ENCODE data around the gene CTRB2. TPM values are rescaled to one million over a fixed set of nuclear protein-coding genes. Genes with fewer than 3 reads are reported as not detected.

Gene CTRB2
- total RNA-seq, 1 experiment from 2014 or later = not detected

DNA sequence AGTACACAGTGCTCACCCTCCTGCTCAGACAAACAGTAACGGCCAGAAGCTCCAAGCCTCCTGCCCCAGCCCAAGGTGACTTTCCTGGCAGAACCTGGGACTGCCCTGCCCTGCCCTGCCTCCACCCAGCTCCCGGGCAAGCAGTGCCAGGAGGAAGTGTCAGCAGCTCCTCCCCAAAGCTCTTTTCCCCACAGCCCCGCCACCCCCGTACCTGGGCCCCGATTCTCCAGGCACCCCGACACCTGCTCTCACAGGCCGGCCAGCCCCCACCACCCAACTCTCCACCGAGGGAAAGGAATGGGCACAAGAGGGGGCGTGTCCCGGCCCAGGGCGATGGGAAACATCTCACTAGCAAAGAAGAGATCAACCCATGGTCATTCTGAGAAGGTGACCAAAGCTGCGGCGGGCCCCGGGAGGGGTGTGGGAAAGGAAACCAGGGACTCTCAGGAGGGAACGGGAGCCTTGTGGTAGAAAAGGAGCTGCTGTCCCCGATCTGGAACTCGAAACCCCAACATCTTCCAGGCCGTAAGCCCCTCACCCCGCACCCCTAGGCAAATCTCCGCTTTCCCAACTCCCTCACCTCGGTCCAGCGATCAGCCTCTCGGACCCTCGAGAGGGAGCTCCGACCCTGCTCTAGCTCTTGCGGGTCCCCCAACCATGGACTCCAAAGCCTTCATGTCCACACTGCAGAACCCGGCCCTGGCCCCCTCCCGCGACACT, 43.3 kb upstream of the CTRB2 start:
- no peak for DNase-seq
- Histone ChIP-seq H3K36me3 (ENCODE audit: insufficient read depth, low read length) (no peaks in the 10 kb centered on the region), H3K9me3 (ENCODE audit: low read length) (no peaks in the 10 kb centered on the region), H3K27ac (ENCODE audit: low read length) (no peak overlapping the region), H3K9ac (ENCODE audit: low read length) (peak overlapping the region; percentile 81), H3K4me1 (ENCODE audit: low read length) (peaks cover 32% of the 10 kb centered on the region), H3K4me2 (ENCODE audit: low read depth, low read length, poor library complexity, severe bottlenecking) (peak overlapping the region; percentile 94), H3K4me3 (ENCODE audit: low read length) (peak overlapping the region; percentile 95), H2AFZ (ENCODE audit: low read length) (no peak overlapping the region), H4K20me1 (ENCODE audit: insufficient read depth, low read depth, low read length) (peaks cover 34% of the 10 kb centered on the region), H3K79me2 (ENCODE audit: low read length) (peaks cover 55% of the 10 kb centered on the region), H3K9me2 (replicated peaks; ENCODE audit: insufficient read depth, low read length) (no peaks in the 10 kb centered on the region), H3K27me3 (ENCODE audit: low read length) (no peaks in the 10 kb centered on the region)

GRCh38 chr16:75249441-75249840, 42.5 kb upstream of the CTRB2 start:
- Histone ChIP-seq H3K9me2 (replicated peaks; ENCODE audit: insufficient read depth, low read length) (no peaks in the 10 kb centered on the region), H3K27me3 (ENCODE audit: low read length) (no peaks in the 10 kb centered on the region), H3K4me1 (ENCODE audit: low read length) (peaks cover 38% of the 10 kb centered on the region), H3K9me3 (ENCODE audit: low read length) (no peaks in the 10 kb centered on the region), H2AFZ (ENCODE audit: low read length) (no peak overlapping the region), H4K20me1 (ENCODE audit: insufficient read depth, low read depth, low read length) (peaks cover 29% of the 10 kb centered on the region; the same call in 1 of the 2 replicates), H3K4me2 (ENCODE audit: low read depth, low read length, poor library complexity, severe bottlenecking) (peak overlapping the region; percentile 94), H3K79me2 (ENCODE audit: low read length) (peaks cover 62% of the 10 kb centered on the region), H3K27ac (ENCODE audit: low read length) (no peak overlapping the region), H3K9ac (ENCODE audit: low read length) (peak overlapping the region; percentile 81; the same call in 1 of the 2 replicates), H3K4me3 (ENCODE audit: low read length) (peak overlapping the region; percentile 95; the same call in 1 of the 2 replicates), H3K36me3 (ENCODE audit: insufficient read depth, low read length) (no peaks in the 10 kb centered on the region)
- DNase-seq = no peak

GRCh38 chr16:75248536-75249380, 41.8 kb upstream of the CTRB2 start:
- H3K27me3 ChIP-seq (ENCODE audit: low read length) = no peaks in the 10 kb centered on the region
- DNase-seq = no peak
- no peaks in the 10 kb centered on the region for H3K9me3 ChIP-seq (ENCODE audit: low read length)
- no peaks in the 10 kb centered on the region for H3K36me3 ChIP-seq (ENCODE audit: insufficient read depth, low read length)
- peaks cover 67% of the 10 kb centered on the region for H3K79me2 ChIP-seq (ENCODE audit: low read length)
- no peak overlapping the region for H3K4me3 ChIP-seq (ENCODE audit: low read length)
- H3K4me2 ChIP-seq (ENCODE audit: low read depth, low read length, poor library complexity, severe bottlenecking) = no peak overlapping the region
- H3K4me1 ChIP-seq (ENCODE audit: low read length) = peaks cover 39% of the 10 kb centered on the region
- no peaks in the 10 kb centered on the region for H3K9me2 ChIP-seq (replicated peaks; ENCODE audit: insufficient read depth, low read length)
- H3K9ac ChIP-seq (ENCODE audit: low read length) = no peak overlapping the region
- peaks cover 29% of the 10 kb centered on the region; the same call in 1 of the 2 replicates for H4K20me1 ChIP-seq (ENCODE audit: insufficient read depth, low read depth, low read length)
- H2AFZ ChIP-seq (ENCODE audit: low read length) = no peak overlapping the region
- H3K27ac ChIP-seq (ENCODE audit: low read length) = no peak overlapping the region

DNA sequence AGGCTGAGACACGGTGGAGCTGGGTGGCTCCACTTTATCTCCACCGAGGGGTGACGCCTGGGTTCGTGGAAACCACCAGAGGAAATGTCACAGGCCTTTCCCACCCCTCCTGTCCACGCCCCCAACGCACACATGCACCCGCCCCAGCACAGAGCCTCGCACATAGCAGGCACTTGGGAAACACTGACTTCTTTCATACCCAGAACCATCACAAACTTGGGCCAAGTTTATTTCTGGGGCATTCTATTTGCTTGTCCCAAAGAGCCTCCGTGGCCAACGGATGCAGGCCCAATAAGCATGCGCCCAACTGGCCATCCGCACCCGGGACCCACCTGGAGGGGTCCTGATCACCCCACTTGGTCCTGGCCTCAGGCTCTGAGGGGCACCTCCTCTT, 41.2 kb upstream of the CTRB2 start:
- no peaks in the 10 kb centered on the region for H3K36me3 ChIP-seq (ENCODE audit: insufficient read depth, low read length)
- no peaks in the 10 kb centered on the region for H3K9me2 ChIP-seq (replicated peaks; ENCODE audit: insufficient read depth, low read length)
- no peak overlapping the region for H2AFZ ChIP-seq (ENCODE audit: low read length)
- H4K20me1 ChIP-seq (ENCODE audit: insufficient read depth, low read depth, low read length) = peaks cover 27% of the 10 kb centered on the region; the same call in 1 of the 2 replicates
- no peaks in the 10 kb centered on the region for H3K9me3 ChIP-seq (ENCODE audit: low read length)
- no peak overlapping the region for H3K4me2 ChIP-seq (ENCODE audit: low read depth, low read length, poor library complexity, severe bottlenecking)
- no peak overlapping the region for H3K4me3 ChIP-seq (ENCODE audit: low read length)
- H3K4me1 ChIP-seq (ENCODE audit: low read length) = peaks cover 39% of the 10 kb centered on the region
- H3K9ac ChIP-seq (ENCODE audit: low read length) = no peak overlapping the region
- DNase-seq = no peak
- H3K79me2 ChIP-seq (ENCODE audit: low read length) = peaks cover 69% of the 10 kb centered on the region
- H3K27ac ChIP-seq (ENCODE audit: low read length) = no peak overlapping the region
- no peaks in the 10 kb centered on the region for H3K27me3 ChIP-seq (ENCODE audit: low read length)

DNA sequence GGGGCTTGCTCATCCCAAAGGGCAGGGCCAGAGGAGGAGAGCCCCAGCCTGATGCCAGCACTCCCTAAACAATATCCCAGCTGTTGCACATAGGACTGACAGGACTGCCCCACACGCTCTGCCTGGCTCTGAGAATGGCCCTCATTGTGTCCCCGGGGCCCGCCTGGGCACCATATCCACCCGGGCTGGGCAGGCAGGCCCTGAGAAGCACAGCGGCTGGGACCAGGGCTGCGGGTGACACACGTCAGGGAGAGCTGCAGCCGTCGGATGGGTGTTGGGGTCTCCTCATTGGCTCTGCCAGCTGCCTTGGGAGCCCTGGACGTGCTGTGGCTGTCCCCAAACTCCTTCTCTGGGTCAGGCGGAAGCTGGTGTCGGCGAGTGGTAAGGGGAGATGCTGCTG, 40.3 kb upstream of the CTRB2 start:
- Histone ChIP-seq H4K20me1 (ENCODE audit: insufficient read depth, low read depth, low read length) (peaks cover 20% of the 10 kb centered on the region; the same call in 1 of the 2 replicates), H2AFZ (ENCODE audit: low read length) (no peak overlapping the region), H3K9ac (ENCODE audit: low read length) (no peak overlapping the region), H3K36me3 (ENCODE audit: insufficient read depth, low read length) (no peaks in the 10 kb centered on the region), H3K27ac (ENCODE audit: low read length) (no peak overlapping the region), H3K4me2 (ENCODE audit: low read depth, low read length, poor library complexity, severe bottlenecking) (no peak overlapping the region), H3K9me3 (ENCODE audit: low read length) (no peaks in the 10 kb centered on the region), H3K4me3 (ENCODE audit: low read length) (no peak overlapping the region), H3K27me3 (ENCODE audit: low read length) (no peaks in the 10 kb centered on the region), H3K79me2 (ENCODE audit: low read length) (peaks cover 70% of the 10 kb centered on the region), H3K4me1 (ENCODE audit: low read length) (peaks cover 39% of the 10 kb centered on the region), H3K9me2 (replicated peaks; ENCODE audit: insufficient read depth, low read length) (no peaks in the 10 kb centered on the region)
- no peak for DNase-seq

DNA sequence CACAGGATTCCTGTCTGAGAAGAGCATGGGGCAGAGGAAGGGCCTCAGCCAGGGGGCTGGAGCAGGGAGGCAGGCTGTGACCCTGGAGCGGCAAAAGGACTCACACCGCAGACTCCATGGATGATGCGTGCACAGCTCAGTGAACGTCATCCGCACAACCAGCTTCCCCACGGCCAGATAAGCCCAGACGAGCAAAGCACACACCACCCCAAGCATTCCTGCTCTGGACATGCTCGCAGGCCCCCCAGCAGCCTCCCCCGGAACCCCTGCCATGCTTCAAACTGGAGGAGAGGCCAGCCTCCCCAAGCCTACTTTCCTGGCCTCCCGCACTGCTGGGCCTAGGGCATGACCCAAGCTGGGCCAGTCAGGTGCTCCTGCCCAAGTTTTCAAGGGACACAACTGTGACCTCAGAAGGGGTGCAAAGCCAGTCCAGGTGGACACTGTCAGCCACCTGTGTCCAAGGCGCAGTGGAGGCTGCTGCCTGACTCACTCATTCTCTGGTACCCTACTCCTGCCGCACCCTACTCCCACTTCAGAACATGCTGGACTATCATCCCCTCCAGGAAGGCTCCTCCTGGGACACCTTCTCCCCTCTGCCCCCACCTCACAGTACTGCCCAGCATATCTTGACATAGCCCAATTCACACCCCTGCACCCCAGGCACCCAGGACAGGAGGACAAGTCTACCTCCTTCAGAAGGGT, 39.7 kb upstream of the CTRB2 start:
- Histone ChIP-seq H3K4me1 (ENCODE audit: low read length) (peaks cover 35% of the 10 kb centered on the region), H3K27me3 (ENCODE audit: low read length) (no peaks in the 10 kb centered on the region), H3K36me3 (ENCODE audit: insufficient read depth, low read length) (no peaks in the 10 kb centered on the region), H3K79me2 (ENCODE audit: low read length) (peaks cover 70% of the 10 kb centered on the region), H3K9me3 (ENCODE audit: low read length) (no peaks in the 10 kb centered on the region), H3K27ac (ENCODE audit: low read length) (no peak overlapping the region), H3K4me2 (ENCODE audit: low read depth, low read length, poor library complexity, severe bottlenecking) (no peak overlapping the region), H3K9ac (ENCODE audit: low read length) (no peak overlapping the region), H2AFZ (ENCODE audit: low read length) (no peak overlapping the region), H3K9me2 (replicated peaks; ENCODE audit: insufficient read depth, low read length) (no peaks in the 10 kb centered on the region), H3K4me3 (ENCODE audit: low read length) (no peak overlapping the region), H4K20me1 (ENCODE audit: insufficient read depth, low read depth, low read length) (peaks cover 18% of the 10 kb centered on the region; the same call in 1 of the 2 replicates)
- no peak for DNase-seq

DNA sequence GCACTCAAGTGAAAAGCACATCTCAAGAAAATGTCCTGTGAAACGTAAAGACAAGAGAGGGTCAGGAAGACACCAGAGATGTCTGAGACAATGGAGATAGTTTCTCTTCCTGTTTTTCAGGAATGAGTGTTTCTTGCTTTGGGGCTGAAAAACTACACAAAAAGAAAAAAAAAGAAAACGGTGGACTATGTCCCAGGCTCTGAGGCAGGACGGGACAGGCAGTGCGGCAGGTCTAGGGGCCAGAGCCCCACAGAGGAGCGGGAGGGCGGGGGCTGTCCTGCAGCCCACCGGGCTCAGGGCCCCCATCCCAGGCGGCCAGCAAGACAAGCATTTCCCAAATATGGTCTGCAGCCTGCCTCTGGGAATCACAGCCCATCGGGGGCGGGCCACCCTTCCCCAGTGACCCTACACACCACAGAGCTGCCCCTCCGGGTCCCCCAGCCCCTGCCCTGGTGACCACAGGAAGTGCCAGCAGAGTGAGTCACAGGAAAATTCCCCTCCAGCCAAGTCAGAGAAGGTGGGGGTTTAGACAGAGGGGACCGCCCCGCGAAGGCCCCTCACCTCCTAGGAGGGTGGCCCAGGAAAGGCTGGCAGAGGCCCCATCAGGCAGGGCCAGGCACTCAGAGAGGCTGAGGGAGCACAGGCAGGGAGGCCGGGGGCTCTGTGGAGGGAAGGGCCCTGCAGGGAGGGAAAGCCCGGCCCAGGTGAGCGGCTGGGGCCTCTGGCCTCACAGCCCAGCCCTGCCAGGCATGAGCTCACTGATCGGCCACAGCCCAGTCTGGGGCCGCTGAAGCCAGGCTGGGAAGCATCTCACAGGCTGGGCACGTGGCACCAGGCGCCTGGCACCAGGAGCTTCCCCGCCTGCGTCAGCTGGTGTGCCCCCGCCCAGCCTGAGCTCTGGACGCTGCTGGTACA, 38.1 kb upstream of the CTRB2 start:
- Histone ChIP-seq H3K27me3 (ENCODE audit: low read length) (no peaks in the 10 kb centered on the region), H3K4me3 (ENCODE audit: low read length) (no peak overlapping the region), H3K4me2 (ENCODE audit: low read depth, low read length, poor library complexity, severe bottlenecking) (peak overlapping the region; percentile 15), H3K36me3 (ENCODE audit: insufficient read depth, low read length) (no peaks in the 10 kb centered on the region), H3K9ac (ENCODE audit: low read length) (peak overlapping the region; percentile 14; the same call in 1 of the 2 replicates), H3K79me2 (ENCODE audit: low read length) (peaks cover 61% of the 10 kb centered on the region), H3K9me2 (replicated peaks; ENCODE audit: insufficient read depth, low read length) (no peaks in the 10 kb centered on the region), H3K4me1 (ENCODE audit: low read length) (peaks cover 33% of the 10 kb centered on the region), H3K27ac (ENCODE audit: low read length) (peak overlapping the region; percentile 29; the same call in 1 of the 2 replicates), H2AFZ (ENCODE audit: low read length) (no peak overlapping the region), H4K20me1 (ENCODE audit: insufficient read depth, low read depth, low read length) (peaks cover 12% of the 10 kb centered on the region; the same call in 1 of the 2 replicates), H3K9me3 (ENCODE audit: low read length) (no peaks in the 10 kb centered on the region)
- no peak for DNase-seq
